ENCODE measurements around the gene IRF6.

Gene IRF6

GRCh38 chr1:209751627-209752231, 54.2 kb downstream of the IRF6 start:
- TF ChIP-seq, protein P1, sequence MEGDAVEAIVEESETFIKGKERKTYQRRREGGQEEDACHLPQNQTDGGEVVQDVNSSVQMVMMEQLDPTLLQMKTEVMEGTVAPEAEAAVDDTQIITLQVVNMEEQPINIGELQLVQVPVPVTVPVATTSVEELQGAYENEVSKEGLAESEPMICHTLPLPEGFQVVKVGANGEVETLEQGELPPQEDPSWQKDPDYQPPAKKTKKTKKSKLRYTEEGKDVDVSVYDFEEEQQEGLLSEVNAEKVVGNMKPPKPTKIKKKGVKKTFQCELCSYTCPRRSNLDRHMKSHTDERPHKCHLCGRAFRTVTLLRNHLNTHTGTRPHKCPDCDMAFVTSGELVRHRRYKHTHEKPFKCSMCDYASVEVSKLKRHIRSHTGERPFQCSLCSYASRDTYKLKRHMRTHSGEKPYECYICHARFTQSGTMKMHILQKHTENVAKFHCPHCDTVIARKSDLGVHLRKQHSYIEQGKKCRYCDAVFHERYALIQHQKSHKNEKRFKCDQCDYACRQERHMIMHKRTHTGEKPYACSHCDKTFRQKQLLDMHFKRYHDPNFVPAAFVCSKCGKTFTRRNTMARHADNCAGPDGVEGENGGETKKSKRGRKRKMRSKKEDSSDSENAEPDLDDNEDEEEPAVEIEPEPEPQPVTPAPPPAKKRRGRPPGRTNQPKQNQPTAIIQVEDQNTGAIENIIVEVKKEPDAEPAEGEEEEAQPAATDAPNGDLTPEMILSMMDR (IDR thresholded peaks at IDR 0.05; ENCODE audit: insufficient read depth, low read length, missing control alignments) = no peak
- H3K4me3 ChIP-seq (ENCODE audit: low read depth, low read length) = no peak overlapping the region
- ChIA-PET POLR2A (no interaction called here), CTCF (interaction anchor here (1.4 to 9.9 kb wide), 3 partner anchors 9 to 183 kb away, joined by 3 to 145 read pairs (median 47); partner anchors contain the start of gene CAMK1G)
- no peak for DNase-seq (ENCODE audit: low read depth, low spot score)

GRCh38 chr1:209749670-209750323, 56.1 kb downstream of the IRF6 start:
- ChIA-PET CTCF (interaction anchor here (1.0 to 9.9 kb wide), 13 partner anchors 8 to 240 kb away, joined by 3 to 145 read pairs (median 7); partner anchors contain the start of gene CAMK1G), POLR2A (no interaction called here)
- DNase-seq (ENCODE audit: low read depth, low spot score) = no peak
- no peak overlapping the region for H3K4me3 ChIP-seq (ENCODE audit: low read depth, low read length)
- TF ChIP-seq, protein P1 (IDR thresholded peaks at IDR 0.05; ENCODE audit: insufficient read depth, low read length, missing control alignments) = no peak

DNA sequence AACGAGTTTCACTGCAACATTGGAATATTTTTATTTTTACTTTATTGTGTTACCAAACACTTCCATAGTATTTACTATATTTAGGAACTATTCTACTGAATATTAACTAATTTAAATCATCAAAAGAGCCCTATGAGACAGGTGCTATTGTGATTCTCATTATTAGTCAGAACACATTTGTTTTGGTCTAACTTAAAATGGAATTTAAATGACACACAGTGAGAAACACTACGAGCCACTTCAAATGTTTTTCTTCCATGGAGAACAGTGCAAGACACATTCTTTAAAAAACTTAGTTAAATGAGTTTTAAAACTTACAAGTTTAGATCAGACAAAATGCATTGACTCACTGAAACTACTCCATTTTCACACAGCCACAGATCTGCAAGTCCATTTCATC, 56.7 kb downstream of the IRF6 start:
- H3K4me3 ChIP-seq (ENCODE audit: low read depth, low read length) = no peak overlapping the region
- TF ChIP-seq, protein P1 (IDR thresholded peaks at IDR 0.05; ENCODE audit: insufficient read depth, low read length, missing control alignments) = no peak
- ChIA-PET CTCF (interaction anchor here (1.0 to 9.9 kb wide), 25 partner anchors 7 to 240 kb away, joined by 3 to 145 read pairs (median 7); partner anchors contain the start of genes CAMK1G, G0S2 and IRF6), POLR2A (no interaction called here)
- no peak for DNase-seq (ENCODE audit: low read depth, low spot score)

GRCh38 chr1:209748620-209749019, 57.3 kb downstream of the IRF6 start:
- TF ChIP-seq, protein P1 (IDR thresholded peaks at IDR 0.05; ENCODE audit: insufficient read depth, low read length, missing control alignments) = no peak
- DNase-seq (ENCODE audit: low read depth, low spot score) = no peak
- CTCF ChIA-PET = interaction anchor here (1.0 to 9.9 kb wide), 32 partner anchors 8 to 327 kb away, joined by 3 to 145 read pairs (median 5); partner anchors contain the start of genes CAMK1G, G0S2 and IRF6
- H3K4me3 ChIP-seq (ENCODE audit: low read depth, low read length) = no peak overlapping the region
- POLR2A ChIA-PET = no interaction called here

DNA sequence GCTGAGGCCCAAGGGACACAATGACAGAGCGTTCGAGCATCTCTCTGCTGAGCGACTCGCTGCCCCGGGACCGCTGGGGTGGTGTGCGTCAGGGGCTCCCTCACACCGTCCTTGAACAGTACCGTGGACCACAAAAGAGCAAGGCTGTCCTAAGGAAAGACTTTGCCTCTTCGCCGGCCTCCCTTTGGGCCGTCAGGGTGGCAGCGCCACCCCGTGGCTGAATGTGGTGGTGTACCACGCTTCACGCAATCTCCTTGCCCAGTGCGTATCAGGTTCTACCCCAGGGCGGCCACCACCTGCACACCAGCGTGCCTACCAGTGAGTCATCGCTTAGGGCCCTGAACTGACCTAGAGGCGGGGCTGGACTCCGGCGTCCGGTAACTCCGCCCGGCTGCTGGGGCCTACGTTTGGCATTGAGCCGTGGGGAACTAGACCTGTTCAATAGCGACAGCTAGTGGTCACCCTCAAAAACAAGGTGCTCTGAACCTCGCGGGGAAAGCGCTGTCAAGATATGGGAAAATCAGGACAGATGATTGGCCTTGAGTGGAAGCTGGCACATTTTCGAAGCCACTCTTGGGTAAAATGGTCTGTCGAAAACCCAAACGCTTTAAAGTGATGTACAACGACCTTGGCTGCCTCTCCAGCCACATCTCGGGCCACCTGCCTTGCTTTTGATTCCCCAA, 58.2 kb downstream of the IRF6 start:
- no peak for DNase-seq (ENCODE audit: low read depth, low spot score)
- CTCF ChIA-PET = interaction anchor here (0.6 to 9.9 kb wide), 38 partner anchors 7 to 326 kb away, joined by 3 to 145 read pairs (median 4); partner anchors contain the start of genes CAMK1G, G0S2, IRF6 and TRAF3IP3
- peak overlapping the region; percentile 45 for H3K4me3 ChIP-seq (ENCODE audit: low read depth, low read length)
- TF ChIP-seq, protein P1 (IDR thresholded peaks at IDR 0.05; ENCODE audit: insufficient read depth, low read length, missing control alignments) = peak; percentile 79
- POLR2A ChIA-PET = no interaction called here

All from AG04449 (cell line).